ENCODE results near the gene CXCR6.

Gene CXCR6

DNA sequence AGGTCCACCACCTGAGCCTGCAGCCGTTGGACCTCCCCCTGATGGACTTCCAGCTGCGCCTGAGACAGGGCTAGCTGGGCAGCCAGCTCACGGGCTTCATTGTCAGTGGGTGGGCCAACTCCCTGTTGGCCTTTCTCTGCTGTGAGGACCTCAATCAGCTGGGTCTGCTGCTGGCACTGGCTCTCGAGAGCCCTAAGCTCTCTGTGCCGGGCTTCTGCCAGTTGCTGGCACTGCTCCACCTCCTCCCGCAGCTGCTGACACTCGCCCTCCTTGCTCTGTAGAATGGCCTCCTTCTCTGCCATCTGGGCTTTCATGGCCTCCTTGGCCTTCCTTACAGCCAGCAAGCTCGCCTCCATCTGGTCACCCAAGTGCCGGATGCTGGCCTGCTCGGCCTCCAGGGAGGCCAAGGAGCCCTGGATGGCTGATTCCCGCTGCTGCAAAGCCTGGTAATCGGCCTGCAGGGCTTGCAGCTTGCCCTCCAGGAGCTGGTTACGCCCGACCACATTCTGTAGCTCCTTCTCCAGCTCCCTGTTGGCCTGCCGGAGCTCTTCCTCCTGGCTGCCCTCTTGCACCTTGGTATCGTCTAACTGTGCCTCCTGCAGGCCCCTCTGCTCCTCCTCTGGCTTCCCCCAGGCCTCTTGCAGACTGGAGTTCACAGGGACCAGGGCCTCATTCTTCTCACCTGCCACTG, 23.8 kb downstream of the CXCR6 start:
- Histone ChIP-seq H3K4me3 (no peak overlapping the region), H3K4me2 (no peak overlapping the region), H3K36me3 (peaks cover 85 to 100% (median 93%) of the 10 kb centered on the region in 11 experiments), H4K20me1 (no peaks in the 10 kb centered on the region; a peak in 1 of 22 replicates), H3K4me1 (peaks cover 2 to 39% (median 11%) of the 10 kb centered on the region in 10 experiments), H3K9ac (no peak overlapping the region), H3K27ac (peak overlapping the region in 1 of 11 experiments; percentile 39; a peak in 2 of 22 replicates), H3K27me3 (no peaks in the 10 kb centered on the region), H3K9me3 (replicated peaks in 1 of 11) (no peaks in the 10 kb centered on the region)
- TF ChIP-seq Cebpa-rat (IDR thresholded peaks at IDR 0.05), result no peak

DNA sequence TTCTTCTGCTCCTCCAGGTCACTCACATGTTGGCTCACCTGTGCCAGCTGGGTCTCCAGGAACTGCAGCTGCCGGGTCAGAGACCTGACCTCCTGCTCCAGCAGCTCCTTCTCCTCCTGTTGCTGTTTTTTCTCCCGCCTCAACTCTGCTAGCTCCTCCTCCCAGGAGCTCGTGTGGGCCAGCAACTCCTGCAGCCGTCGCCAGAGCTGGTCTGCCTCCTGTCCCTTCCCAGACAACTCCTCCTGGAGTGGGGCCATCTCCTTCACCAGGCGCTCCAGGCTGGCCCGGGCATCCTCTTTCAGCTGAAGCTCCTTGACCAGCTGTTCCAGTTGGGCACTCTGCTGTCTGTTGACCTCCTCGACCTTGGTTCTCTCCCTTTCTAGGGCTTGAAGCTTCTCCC, 24.5 kb downstream of the CXCR6 start:
- Histone ChIP-seq H3K9ac (no peak overlapping the region), H3K27ac (peak overlapping the region in 2 of 11 experiments; percentile 35 to 39; a peak in 2 of 22 replicates), H4K20me1 (no peaks in the 10 kb centered on the region; a peak in 1 of 22 replicates), H3K4me3 (no peak overlapping the region), H3K4me2 (no peak overlapping the region), H3K9me3 (replicated peaks in 1 of 11) (no peaks in the 10 kb centered on the region), H3K4me1 (peaks cover 8 to 46% (median 17%) of the 10 kb centered on the region in 10 experiments), H3K27me3 (no peaks in the 10 kb centered on the region), H3K36me3 (peaks cover 79 to 95% (median 87%) of the 10 kb centered on the region in 11 experiments)
- TF ChIP-seq Cebpa-rat (IDR thresholded peaks at IDR 0.05), result no peak

DNA sequence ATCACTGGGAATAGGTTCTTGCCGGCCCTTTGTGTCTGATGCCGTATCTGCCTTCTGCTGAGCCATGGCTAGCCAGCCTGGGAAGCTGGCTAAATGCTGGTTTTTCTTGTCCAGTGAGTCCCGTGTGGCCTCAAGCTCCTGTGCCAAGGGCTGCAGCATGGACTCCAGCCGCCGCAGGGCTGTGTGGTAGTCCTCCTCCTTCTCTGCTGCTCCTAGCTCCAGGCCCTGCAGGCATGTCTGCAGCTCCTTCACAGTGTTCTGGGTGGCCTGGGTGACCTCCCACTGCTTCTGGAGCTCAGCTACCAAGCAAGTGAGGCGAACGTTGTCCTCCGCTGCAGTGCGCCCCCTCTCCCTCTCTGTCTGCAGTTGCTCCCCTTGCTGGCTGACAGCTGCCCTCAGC, 24.9 kb downstream of the CXCR6 start:
- H3K36me3 ChIP-seq, result peaks cover 75 to 94% (median 82%) of the 10 kb centered on the region in 11 experiments
- TF ChIP-seq Cebpa-rat (IDR thresholded peaks at IDR 0.05), result no peak
- H3K9me3 ChIP-seq (replicated peaks in 1 of 11), result no peaks in the 10 kb centered on the region

DNA sequence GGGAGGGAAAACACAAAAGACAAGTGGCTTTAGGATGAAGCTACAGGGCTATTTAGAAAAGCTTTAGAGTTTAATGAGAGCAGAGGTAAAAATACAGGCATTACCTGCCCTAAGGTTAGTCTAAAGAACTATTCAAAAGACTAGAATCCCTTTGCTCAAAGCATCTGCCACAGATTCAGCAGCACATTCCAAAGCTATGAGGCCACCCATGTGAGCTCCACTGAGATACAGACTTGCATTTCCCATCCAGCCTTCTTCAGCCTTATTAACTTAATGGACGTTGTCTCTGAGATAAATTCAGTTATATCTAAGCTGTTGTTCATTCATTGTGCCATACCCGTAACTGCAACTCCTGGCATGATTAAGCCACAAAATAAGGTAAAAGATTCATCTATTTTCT, 25.4 kb downstream of the CXCR6 start:
- no peaks in the 10 kb centered on the region for H3K9me3 ChIP-seq (replicated peaks in 1 of 11)
- peaks cover 71 to 94% (median 78%) of the 10 kb centered on the region in 11 experiments for H3K36me3 ChIP-seq
- no peak overlapping the region for H3K4me2 ChIP-seq
- peaks cover 12 to 56% (median 27%) of the 10 kb centered on the region in 10 experiments for H3K4me1 ChIP-seq
- H3K27ac ChIP-seq, result peak overlapping the region in 2 of 11 experiments; percentile 35 to 39; a peak in 1 of 22 replicates
- TF ChIP-seq Cebpa-rat (IDR thresholded peaks at IDR 0.05), result no peak
- H3K9ac ChIP-seq, result no peak overlapping the region
- no peaks in the 10 kb centered on the region; a peak in 1 of 22 replicates for H4K20me1 ChIP-seq
- H3K4me3 ChIP-seq, result no peak overlapping the region
- no peaks in the 10 kb centered on the region for H3K27me3 ChIP-seq

More for the DNA sequence above, 24.9 kb downstream of the CXCR6 start:
- Histone ChIP-seq H3K27ac (peak overlapping the region in 2 of 11 experiments; percentile 35 to 39; a peak in 2 of 22 replicates), H3K27me3 (no peaks in the 10 kb centered on the region), H3K4me2 (no peak overlapping the region), H3K4me1 (peaks cover 12 to 50% (median 21%) of the 10 kb centered on the region in 10 experiments), H3K4me3 (no peak overlapping the region), H3K9ac (no peak overlapping the region), H4K20me1 (no peaks in the 10 kb centered on the region; a peak in 1 of 22 replicates)

DNA sequence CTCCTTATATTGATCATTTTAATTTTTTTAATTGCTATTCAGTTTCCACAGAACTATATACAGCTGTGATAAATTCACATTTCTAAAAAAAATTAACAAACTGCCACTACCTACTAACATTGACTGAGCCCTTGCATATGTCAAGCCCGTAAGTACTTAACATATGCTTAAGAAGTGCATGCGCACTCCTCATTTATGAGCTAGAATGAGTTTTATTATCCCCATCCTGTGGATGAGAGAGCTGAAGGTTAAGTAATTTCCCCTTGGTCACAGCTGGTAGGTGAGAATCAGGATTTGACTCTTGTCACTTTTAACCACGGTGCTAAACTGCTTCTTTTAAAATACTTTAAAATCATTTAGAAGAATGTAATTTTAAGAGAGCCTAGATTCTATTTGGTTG, 25.9 kb downstream of the CXCR6 start:
- Histone ChIP-seq H3K9ac (no peak overlapping the region), H4K20me1 (no peaks in the 10 kb centered on the region; a peak in 1 of 22 replicates), H3K4me2 (no peak overlapping the region), H3K27ac (peak overlapping the region in 4 of 11 experiments; percentile 1 to 43 (median 26); a peak in 3 of 22 replicates), H3K9me3 (replicated peaks in 1 of 11) (no peaks in the 10 kb centered on the region), H3K27me3 (no peaks in the 10 kb centered on the region), H3K36me3 (peaks cover 70 to 94% (median 78%) of the 10 kb centered on the region in 11 experiments), H3K4me3 (no peak overlapping the region), H3K4me1 (peaks cover 12 to 58% (median 30%) of the 10 kb centered on the region in 10 experiments)
- no peak for TF ChIP-seq Cebpa-rat (IDR thresholded peaks at IDR 0.05)

DNA sequence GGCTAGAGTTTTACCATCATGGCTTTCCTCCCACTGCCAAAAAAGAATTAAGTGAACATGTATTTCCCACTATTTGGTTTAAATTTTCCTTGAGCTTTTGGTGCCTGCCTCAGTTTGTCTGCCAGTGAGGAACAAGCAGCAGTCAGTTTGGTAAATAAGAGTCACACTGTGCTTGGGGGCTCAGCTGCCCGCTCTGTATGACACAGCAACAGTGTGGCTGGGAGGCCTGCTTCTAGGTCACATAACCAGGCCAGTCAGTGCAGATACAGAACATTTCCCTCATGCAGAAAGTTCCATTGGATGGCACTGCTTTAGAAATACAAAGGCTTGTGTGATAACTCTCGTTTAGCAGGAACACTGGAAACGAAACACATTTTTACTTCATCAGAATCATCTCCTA, 26.7 kb downstream of the CXCR6 start:
- no peak overlapping the region for H3K4me2 ChIP-seq
- H4K20me1 ChIP-seq, result no peaks in the 10 kb centered on the region; a peak in 1 of 22 replicates
- no peak overlapping the region for H3K9ac ChIP-seq
- no peak for TF ChIP-seq Cebpa-rat (IDR thresholded peaks at IDR 0.05)
- no peaks in the 10 kb centered on the region for H3K27me3 ChIP-seq
- peak overlapping the region in 5 of 11 experiments; percentile 1 to 43 (median 20); a peak in 5 of 22 replicates for H3K27ac ChIP-seq
- H3K4me3 ChIP-seq, result no peak overlapping the region
- H3K9me3 ChIP-seq (replicated peaks in 1 of 11), result no peaks in the 10 kb centered on the region
- peaks cover 12 to 59% (median 29%) of the 10 kb centered on the region in 10 experiments for H3K4me1 ChIP-seq
- H3K36me3 ChIP-seq, result peaks cover 69 to 94% (median 78%) of the 10 kb centered on the region in 11 experiments

DNA sequence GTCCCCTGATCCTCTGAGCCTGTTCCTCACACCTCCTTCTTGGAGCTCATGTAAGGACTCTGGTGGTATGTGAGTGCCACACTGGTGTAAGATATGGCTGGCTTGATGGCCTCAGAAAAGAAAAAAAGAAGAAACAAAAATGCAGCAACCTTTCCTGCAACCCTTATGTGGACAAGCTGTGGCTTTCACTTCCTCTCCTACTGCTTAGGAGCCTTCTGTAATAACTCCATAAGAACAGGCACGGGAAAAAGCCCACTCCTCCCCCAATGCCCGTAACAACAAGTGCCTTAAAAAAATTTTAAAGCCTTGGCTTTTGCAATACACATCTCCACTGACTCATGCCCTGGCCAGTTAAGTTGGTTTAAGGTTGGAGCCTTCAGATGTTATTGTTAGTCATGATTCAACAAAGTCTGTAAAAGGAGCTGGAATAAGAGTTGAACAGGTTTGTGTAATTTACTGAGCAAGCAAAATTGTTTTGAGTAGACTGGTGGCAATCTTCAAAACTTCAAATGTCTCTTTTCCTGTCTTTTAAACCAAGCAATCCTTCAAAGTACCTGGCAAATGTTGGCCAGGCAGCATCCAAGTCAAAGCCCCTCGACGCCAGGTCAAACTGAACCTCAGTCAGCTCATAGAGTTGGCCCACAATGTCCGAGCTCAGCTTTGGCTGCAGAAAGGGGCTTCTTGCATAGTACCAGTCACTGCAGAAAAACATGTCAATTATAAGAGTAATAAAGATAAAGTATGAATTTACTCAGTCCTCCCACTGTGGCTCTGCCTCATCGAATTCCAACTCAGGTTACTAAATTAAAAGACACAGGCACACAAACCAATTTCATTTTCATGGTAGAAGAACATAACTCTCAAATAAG, 29.5 kb downstream of the CXCR6 start:
- Histone ChIP-seq H3K4me1 (peaks cover 12 to 73% (median 29%) of the 10 kb centered on the region in 10 experiments), H3K36me3 (peaks cover 66 to 94% (median 75%) of the 10 kb centered on the region in 11 experiments), H3K4me3 (peak overlapping the region in 1 of 10 experiments; percentile 25; a peak in 1 of 20 replicates), H3K9ac (peak overlapping the region in 8 of 11 experiments; percentile 8 to 78 (median 58); a peak in 12 of 22 replicates), H3K27me3 (no peaks in the 10 kb centered on the region), H3K27ac (peak overlapping the region in 10 of 11 experiments; percentile 38 to 94 (median 76); a peak in 20 of 22 replicates), H4K20me1 (no peaks in the 10 kb centered on the region), H3K9me3 (replicated peaks in 1 of 11) (no peaks in the 10 kb centered on the region), H3K4me2 (peak overlapping the region; percentile 43 to 89 (median 72))
- TF ChIP-seq Cebpa-rat (IDR thresholded peaks at IDR 0.05), result peak in 9 of 11 experiments; percentile 37 to 95 (median 75); a peak in 13 of 22 replicates

DNA sequence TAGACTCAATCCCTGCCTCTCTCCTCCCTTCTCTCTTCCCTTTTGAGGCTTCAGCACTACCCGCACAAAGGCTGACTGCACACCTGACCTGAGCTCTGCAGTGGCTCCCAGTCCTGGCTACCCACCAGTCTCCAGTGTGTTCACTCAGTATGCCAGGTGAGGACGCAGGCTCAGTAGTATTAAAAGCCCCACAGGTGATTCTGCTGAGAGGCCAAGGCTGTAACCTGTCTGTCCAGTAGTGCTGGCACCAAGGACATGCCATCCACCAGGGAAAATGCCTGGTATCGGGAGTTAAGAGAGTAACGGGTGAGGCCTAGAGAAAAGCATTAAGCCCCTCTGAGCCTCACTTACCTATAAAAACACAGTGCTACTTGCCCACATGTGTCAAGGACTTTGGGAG, 31.4 kb downstream of the CXCR6 start:
- H3K27me3 ChIP-seq, result no peaks in the 10 kb centered on the region
- no peaks in the 10 kb centered on the region for H4K20me1 ChIP-seq
- no peak for TF ChIP-seq Cebpa-rat (IDR thresholded peaks at IDR 0.05)
- H3K4me1 ChIP-seq, result peaks cover 12 to 73% (median 31%) of the 10 kb centered on the region in 10 experiments
- peak overlapping the region in 3 of 11 experiments; percentile 9 to 94 (median 24); a peak in 3 of 22 replicates for H3K27ac ChIP-seq
- peak overlapping the region in 2 of 11 experiments; percentile 23 to 83; a peak in 2 of 22 replicates for H3K4me2 ChIP-seq
- H3K9ac ChIP-seq, result no peak overlapping the region
- no peaks in the 10 kb centered on the region for H3K9me3 ChIP-seq (replicated peaks in 1 of 11)
- no peak overlapping the region for H3K4me3 ChIP-seq
- H3K36me3 ChIP-seq, result peaks cover 66 to 94% (median 74%) of the 10 kb centered on the region in 11 experiments

Measured in BLaER1 treated with 17β-estradiol and CSF1 and Interleukin-3, amounts not matched to agents 10 nM and 100 nM (cell line).